SK-N-SH treated with all-trans-retinoic acid at 6 μM for 48 hours (cell line): ENCODE data around the gene ABTB1.

ENCODE experiments used
- ATAC-seq: fragments of 200-7000 bp; cut with Tn5 transposase; 3 replicates; pipeline ENCODE4 v1.9.1; 2020; ENCODE audit warnings: mild to moderate bottlenecking, moderate library complexity
- ARNTL ChIP-seq: fragments of 450-650 bp; formaldehyde crosslinking; IDR thresholded peaks from 2 replicates; pipeline ENCODE4 v1.5.0; 2020; ENCODE audit warnings: low read depth, mild to moderate bottlenecking, moderate library complexity, borderline replicate concordance
- BACH2 ChIP-seq: fragments of 250-450 bp; sonication (Bioruptor Pico); IDR thresholded peaks from 2 replicates; pipeline ENCODE4 v1.9.0; 2021; ENCODE audit warnings: mild to moderate bottlenecking, borderline replicate concordance
- CSDC2 ChIP-seq: fragments of 250-450 bp; sonication (Bioruptor Pico); IDR thresholded peaks from 2 replicates; pipeline ENCODE4 v1.5.0; 2020; ENCODE audit warnings: mild to moderate bottlenecking, moderate library complexity
- CSRNP3 ChIP-seq: fragments of 250-450 bp; sonication (Bioruptor Pico); IDR thresholded peaks from 2 replicates; pipeline ENCODE4 v1.5.1; 2021; ENCODE audit warnings: mild to moderate bottlenecking, moderate library complexity
- ESRRG ChIP-seq: fragments of 250-450 bp; sonication (Bioruptor Pico); IDR thresholded peaks from 2 replicates; pipeline ENCODE4 v1.6.1; 2021; ENCODE audit warnings: mild to moderate bottlenecking
- GLIS3 ChIP-seq: fragments of 250-450 bp; sonication (Bioruptor Pico); IDR thresholded peaks from 2 replicates; pipeline ENCODE4 v1.5.0; 2020; ENCODE audit warnings: mild to moderate bottlenecking, moderate library complexity
- ISL1 ChIP-seq: fragments of 250-450 bp; sonication (Bioruptor Pico); IDR thresholded peaks from 2 replicates; pipeline ENCODE4 v2.1.2; 2022; ENCODE audit warnings: mild to moderate bottlenecking, moderate library complexity
- OSR1 ChIP-seq: fragments of 250-450 bp; sonication (Bioruptor Pico); IDR thresholded peaks from 2 replicates; pipeline ENCODE4 v1.8.0; 2022; ENCODE audit warnings: moderate library complexity, mild to moderate bottlenecking, inconsistent platforms
- PATZ1 ChIP-seq: fragments of 250-450 bp; sonication (Bioruptor Pico); IDR thresholded peaks from 2 replicates; pipeline ENCODE4 v1.8.0; 2020; ENCODE audit warnings: mild to moderate bottlenecking, moderate library complexity, borderline replicate concordance
- RARB ChIP-seq: fragments of 250-450 bp; sonication (Bioruptor Pico); IDR thresholded peaks from 2 replicates; pipeline ENCODE4 v1.8.0; 2021; ENCODE audit warnings: mild to moderate bottlenecking, moderate library complexity
- SNAI2 ChIP-seq: fragments of 250-450 bp; sonication (Bioruptor Pico); IDR thresholded peaks from 2 replicates; pipeline ENCODE4 v1.5.0; 2020; ENCODE audit warnings: mild to moderate bottlenecking, moderate library complexity
- TCF4 ChIP-seq: fragments of 250-450 bp; sonication (Bioruptor Pico); IDR thresholded peaks from 2 replicates; pipeline ENCODE4 v1.8.0; 2021; ENCODE audit warnings: mild to moderate bottlenecking, moderate library complexity, borderline replicate concordance
- TOX ChIP-seq: fragments of 250-450 bp; sonication (Bioruptor Pico); IDR thresholded peaks from 2 replicates; pipeline ENCODE4 v1.8.0; 2021; ENCODE audit warnings: mild to moderate bottlenecking, moderate library complexity, borderline replicate concordance
- ZC3H10 ChIP-seq: fragments of 250-450 bp; sonication (Bioruptor Pico); IDR thresholded peaks from 2 replicates; pipeline ENCODE4 v1.5.1; 2021; ENCODE audit warnings: mild to moderate bottlenecking, moderate library complexity
- ZFP3 ChIP-seq: fragments of 250-450 bp; sonication (Bioruptor Pico); IDR thresholded peaks from 2 replicates; pipeline ENCODE4 v1.5.0; 2020; ENCODE audit warnings: mild to moderate bottlenecking, moderate library complexity
- ZFP30 ChIP-seq: fragments of 450-650 bp; formaldehyde crosslinking; IDR thresholded peaks from 2 replicates; pipeline ENCODE4 v1.5.0; 2022; ENCODE audit warnings: mild to moderate bottlenecking, moderate library complexity
- ZNF565 ChIP-seq: fragments of 450-650 bp; formaldehyde crosslinking; conservative IDR thresholded peaks from 2 replicates; pipeline ENCODE4 v1.5.0; 2020; ENCODE audit warnings: low read depth, mild to moderate bottlenecking, moderate library complexity
- ZNF70 ChIP-seq: fragments of 450-650 bp; formaldehyde crosslinking; IDR thresholded peaks from 2 replicates; pipeline ENCODE4 v1.5.0; 2020; ENCODE audit warnings: mild to moderate bottlenecking, moderate library complexity
- ZNF8 ChIP-seq: fragments of 450-650 bp; formaldehyde crosslinking; IDR thresholded peaks from 2 replicates; pipeline ENCODE4 v1.5.0; 2020; ENCODE audit warnings: mild to moderate bottlenecking, moderate library complexity
- TF ChIP-seq, protein P1 (sequence below): fragments of 250-450 bp; sonication (Bioruptor Pico); IDR thresholded peaks from 2 replicates; pipeline ENCODE4 v1.5.0; 2020; ENCODE audit warnings: mild to moderate bottlenecking, moderate library complexity
- TF ChIP-seq, protein P2 (sequence below): fragments of 250-450 bp; sonication (Bioruptor Pico); IDR thresholded peaks from 2 replicates; pipeline ENCODE4 v1.5.1; 2020; ENCODE audit warnings: low read depth, mild to moderate bottlenecking, moderate library complexity
- TF ChIP-seq, protein P3 (sequence below): fragments of 250-450 bp; sonication (Bioruptor Pico); IDR thresholded peaks from 2 replicates; pipeline ENCODE4 v1.8.0; 2021; ENCODE audit warnings: low read depth, mild to moderate bottlenecking, moderate library complexity, borderline replicate concordance

Gene ABTB1

DNA sequence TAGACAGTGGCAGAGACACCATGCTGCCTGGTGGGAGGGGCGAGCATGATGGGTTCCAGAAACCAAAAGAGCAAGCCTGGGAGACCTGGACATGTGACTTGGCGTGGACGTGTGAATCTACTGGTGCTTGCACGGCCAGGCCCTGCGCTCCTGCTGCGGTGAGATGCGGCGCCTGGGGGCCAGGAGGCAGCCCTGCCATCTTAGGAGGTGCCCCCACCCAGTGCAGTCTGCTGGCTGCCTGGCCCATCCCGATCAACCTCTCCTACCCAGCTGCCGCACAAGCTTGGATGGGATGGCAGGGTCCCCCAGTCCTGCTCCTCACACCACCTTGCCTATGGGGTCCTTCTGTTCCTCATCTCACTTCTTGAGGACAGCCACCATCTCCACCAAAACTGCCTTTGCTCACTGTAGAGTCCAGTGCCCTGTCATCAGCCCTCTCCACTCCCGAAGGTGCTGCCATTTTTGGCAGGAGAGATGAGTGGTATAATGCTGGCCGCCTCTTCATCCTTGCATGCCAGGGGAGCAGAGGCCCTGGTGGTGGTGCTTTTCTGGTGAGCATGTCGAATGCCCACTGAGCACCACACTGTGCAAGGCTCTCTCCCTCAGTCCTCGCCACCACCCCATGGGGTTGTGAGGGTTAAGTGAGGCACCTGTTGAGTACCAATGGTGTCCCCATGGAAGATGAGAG is 3.1 kb upstream of the ABTB1 start:
- no peak for ATAC-seq
- TF ChIP-seq, protein P1, sequence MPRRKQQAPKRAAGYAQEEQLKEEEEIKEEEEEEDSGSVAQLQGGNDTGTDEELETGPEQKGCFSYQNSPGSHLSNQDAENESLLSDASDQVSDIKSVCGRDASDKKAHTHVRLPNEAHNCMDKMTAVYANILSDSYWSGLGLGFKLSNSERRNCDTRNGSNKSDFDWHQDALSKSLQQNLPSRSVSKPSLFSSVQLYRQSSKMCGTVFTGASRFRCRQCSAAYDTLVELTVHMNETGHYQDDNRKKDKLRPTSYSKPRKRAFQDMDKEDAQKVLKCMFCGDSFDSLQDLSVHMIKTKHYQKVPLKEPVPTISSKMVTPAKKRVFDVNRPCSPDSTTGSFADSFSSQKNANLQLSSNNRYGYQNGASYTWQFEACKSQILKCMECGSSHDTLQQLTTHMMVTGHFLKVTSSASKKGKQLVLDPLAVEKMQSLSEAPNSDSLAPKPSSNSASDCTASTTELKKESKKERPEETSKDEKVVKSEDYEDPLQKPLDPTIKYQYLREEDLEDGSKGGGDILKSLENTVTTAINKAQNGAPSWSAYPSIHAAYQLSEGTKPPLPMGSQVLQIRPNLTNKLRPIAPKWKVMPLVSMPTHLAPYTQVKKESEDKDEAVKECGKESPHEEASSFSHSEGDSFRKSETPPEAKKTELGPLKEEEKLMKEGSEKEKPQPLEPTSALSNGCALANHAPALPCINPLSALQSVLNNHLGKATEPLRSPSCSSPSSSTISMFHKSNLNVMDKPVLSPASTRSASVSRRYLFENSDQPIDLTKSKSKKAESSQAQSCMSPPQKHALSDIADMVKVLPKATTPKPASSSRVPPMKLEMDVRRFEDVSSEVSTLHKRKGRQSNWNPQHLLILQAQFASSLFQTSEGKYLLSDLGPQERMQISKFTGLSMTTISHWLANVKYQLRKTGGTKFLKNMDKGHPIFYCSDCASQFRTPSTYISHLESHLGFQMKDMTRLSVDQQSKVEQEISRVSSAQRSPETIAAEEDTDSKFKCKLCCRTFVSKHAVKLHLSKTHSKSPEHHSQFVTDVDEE (CRISPR knock-in tag), result no peak
- TF ChIP-seq ESRRG (CRISPR knock-in tag) (no peak), TOX (no peak), ZFP30 (CRISPR knock-in tag) (no peak), PATZ1 (CRISPR knock-in tag) (no peak), RARB (CRISPR knock-in tag) (no peak), ZNF8 (CRISPR knock-in tag) (no peak), GLIS3 (CRISPR knock-in tag) (no peak), ZNF565 (CRISPR knock-in tag) (no peak), ZC3H10 (CRISPR knock-in tag) (no peak), OSR1 (CRISPR knock-in tag) (no peak), CSDC2 (CRISPR knock-in tag) (no peak), CSRNP3 (no peak), TCF4 (CRISPR knock-in tag) (no peak), BACH2 (no peak), SNAI2 (CRISPR knock-in tag) (no peak), ZFP3 (no peak), ZNF70 (CRISPR knock-in tag) (no peak)
- TF ChIP-seq, protein P2, sequence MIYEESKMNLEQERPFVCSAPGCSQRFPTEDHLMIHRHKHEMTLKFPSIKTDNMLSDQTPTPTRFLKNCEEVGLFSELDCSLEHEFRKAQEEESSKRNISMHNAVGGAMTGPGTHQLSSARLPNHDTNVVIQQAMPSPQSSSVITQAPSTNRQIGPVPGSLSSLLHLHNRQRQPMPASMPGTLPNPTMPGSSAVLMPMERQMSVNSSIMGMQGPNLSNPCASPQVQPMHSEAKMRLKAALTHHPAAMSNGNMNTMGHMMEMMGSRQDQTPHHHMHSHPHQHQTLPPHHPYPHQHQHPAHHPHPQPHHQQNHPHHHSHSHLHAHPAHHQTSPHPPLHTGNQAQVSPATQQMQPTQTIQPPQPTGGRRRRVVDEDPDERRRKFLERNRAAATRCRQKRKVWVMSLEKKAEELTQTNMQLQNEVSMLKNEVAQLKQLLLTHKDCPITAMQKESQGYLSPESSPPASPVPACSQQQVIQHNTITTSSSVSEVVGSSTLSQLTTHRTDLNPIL (CRISPR knock-in tag), result no peak

- no peak for ATAC-seq
- TF ChIP-seq ZNF565 (CRISPR knock-in tag), result no peak
- TF ChIP-seq SNAI2 (CRISPR knock-in tag), result no peak
- no peak for TF ChIP-seq GLIS3 (CRISPR knock-in tag)
- TF ChIP-seq ZNF8 (CRISPR knock-in tag), result no peak
- TF ChIP-seq, protein P3, sequence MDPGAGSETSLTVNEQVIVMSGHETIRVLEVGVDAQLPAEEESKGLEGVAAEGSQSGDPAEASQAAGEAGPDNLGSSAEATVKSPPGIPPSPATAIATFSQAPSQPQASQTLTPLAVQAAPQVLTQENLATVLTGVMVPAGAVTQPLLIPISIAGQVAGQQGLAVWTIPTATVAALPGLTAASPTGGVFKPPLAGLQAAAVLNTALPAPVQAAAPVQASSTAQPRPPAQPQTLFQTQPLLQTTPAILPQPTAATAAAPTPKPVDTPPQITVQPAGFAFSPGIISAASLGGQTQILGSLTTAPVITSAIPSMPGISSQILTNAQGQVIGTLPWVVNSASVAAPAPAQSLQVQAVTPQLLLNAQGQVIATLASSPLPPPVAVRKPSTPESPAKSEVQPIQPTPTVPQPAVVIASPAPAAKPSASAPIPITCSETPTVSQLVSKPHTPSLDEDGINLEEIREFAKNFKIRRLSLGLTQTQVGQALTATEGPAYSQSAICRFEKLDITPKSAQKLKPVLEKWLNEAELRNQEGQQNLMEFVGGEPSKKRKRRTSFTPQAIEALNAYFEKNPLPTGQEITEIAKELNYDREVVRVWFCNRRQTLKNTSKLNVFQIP, result no peak
- no peak for TF ChIP-seq ZC3H10 (CRISPR knock-in tag)
- no peak for TF ChIP-seq RARB (CRISPR knock-in tag)
- no peak for TF ChIP-seq ZNF70 (CRISPR knock-in tag)
- no peak for TF ChIP-seq OSR1 (CRISPR knock-in tag)
- no peak for TF ChIP-seq ISL1 (CRISPR knock-in tag)
- TF ChIP-seq CSDC2 (CRISPR knock-in tag), result no peak
- TF ChIP-seq ZFP30 (CRISPR knock-in tag), result no peak
- no peak for TF ChIP-seq CSRNP3
- TF ChIP-seq TOX, result no peak
- TF ChIP-seq TCF4 (CRISPR knock-in tag), result no peak
- TF ChIP-seq, protein P1 (CRISPR knock-in tag), result no peak
- TF ChIP-seq ZFP3, result no peak
- no peak for TF ChIP-seq ARNTL
Observed at GRCh38 chr3:127670229-127670559, 2.6 kb upstream of the ABTB1 start.
